Thyroid gland (tissue), 4 donors: ENCODE measurements around the gene SCARB1. TPM values are rescaled to one million over a fixed set of nuclear protein-coding genes. Genes with fewer than 3 reads are reported as not detected.

Experiments used
- DNase-seq, 2 donors: peaks; one replicate each; pipeline ENCODE4 v3.0.0-alpha.2; 2019
- H3K27ac ChIP-seq, 3 donors: fragments of 200-600 bp; sonication (generic); 1 replicate in 2 of 3; 2 replicates in 1 of 3; pipeline ENCODE4 v1.5.1; 2016 to 2019; ENCODE audit warnings: mild to moderate bottlenecking in 1 of 3, moderate library complexity in 1 of 3
- H3K27me3 ChIP-seq: fragments of 200-600 bp; sonication (generic); one replicate; pipeline ENCODE4 v1.5.1; 2019
- H3K36me3 ChIP-seq, 2 donors: fragments of 200-600 bp; sonication (generic); one replicate each; pipeline ENCODE4 v1.5.1; 2016 to 2019
- H3K4me1 ChIP-seq, 2 donors: fragments of 200-600 bp; sonication (generic); one replicate each; pipeline ENCODE4 v1.5.1; 2017 to 2019
- H3K4me3 ChIP-seq, 3 donors: fragments of 200-600 bp; sonication (generic); replicated peaks in 1 of 3; 1 replicate in 2 of 3; 2 replicates in 1 of 3; pipeline ENCODE4 v1.5.1; 2016; ENCODE audit warnings: mild to moderate bottlenecking in 1 of 3
- H3K9me3 ChIP-seq: fragments of 200-600 bp; sonication (generic); one replicate; pipeline ENCODE4 v1.5.1; 2017
- CTCF ChIP-seq, 6 experiments: fragments of 200-600 bp in 3 of 6; fragments of 450-650 bp in 3 of 6; sonication (generic) in 3 of 6; IDR thresholded peaks; one replicate each; pipeline ENCODE4 v1.5.1; 2016 to 2019; ENCODE audit warnings: antibody characterized with exemption in 6 of 6, mild to moderate bottlenecking in 2 of 6, inconsistent platforms in 1 of 6, moderate library complexity in 1 of 6
- POLR2A ChIP-seq, 2 donors: fragments of 450-650 bp; IDR thresholded peaks; one replicate each; pipeline ENCODE4 v1.6.1; 2017; ENCODE audit warnings: antibody characterized with exemption in 2 of 2, mild to moderate bottlenecking in 2 of 2, moderate library complexity in 1 of 2
- WGBS, 2 donors: methylation state at CpG; one replicate each; pipeline ENCODE4 v1.1.5; 2017; 5-methylcytosine and 5-hydroxymethylcytosine counted together
- intact Hi-C: fragments of 100-400 bp; cut with DNase I; formaldehyde crosslinking; loops from one replicate; pipeline ENCODE4 v1.15.1; 2023
- total RNA-seq, 4 donors: library from RNA; depleted of rRNA; stranded (reverse); fragments of >200 nt; gene quantifications; one replicate each; pipeline ENCODE4 v1.2.3, GENCODE V29; 2016

The SCARB1 gene
- total RNA-seq, 4 donors from 2014 or later = 10.9 to 16.0 (median 15.4) TPM

GRCh38 chr12:124774462-124775167 is 89.0 kb downstream of the SCARB1 start:
- H3K4me3 ChIP-seq = no peak overlapping the region

GRCh38 chr12:124774054-124774461 is 89.6 kb downstream of the SCARB1 start:
- no peak for DNase-seq
- 46 to 47% methylated on average over 12 of the region's 12 CpGs for WGBS, 2 donors
- no peak overlapping the region for H3K4me3 ChIP-seq
- H3K27ac ChIP-seq = no peak overlapping the region
- H3K4me1 ChIP-seq = peaks cover 0 to 7% of the 10 kb centered on the region in 2 donors
- H3K9me3 ChIP-seq = no peaks in the 10 kb centered on the region
- H3K27me3 ChIP-seq = no peaks in the 10 kb centered on the region
- intact Hi-C loops = no loop called here
- TF ChIP-seq CTCF (IDR thresholded peaks at IDR 0.05) (no peak), POLR2A (IDR thresholded peaks at IDR 0.05) (no peak)
- H3K36me3 ChIP-seq = no peaks in the 10 kb centered on the region

More at GRCh38 chr12:124774462-124775167, 89.0 kb downstream of the SCARB1 start:
- WGBS, 2 donors = 58 to 66% methylated on average over 15 of the region's 15 CpGs
- peaks cover 0 to 7% of the 10 kb centered on the region in 2 donors for H3K4me1 ChIP-seq
- no peaks in the 10 kb centered on the region for H3K9me3 ChIP-seq
- no peaks in the 10 kb centered on the region for H3K36me3 ChIP-seq
- no peak for TF ChIP-seq CTCF (IDR thresholded peaks at IDR 0.05)
- TF ChIP-seq POLR2A (IDR thresholded peaks at IDR 0.05) = no peak
- no peaks in the 10 kb centered on the region for H3K27me3 ChIP-seq
- H3K27ac ChIP-seq = no peak overlapping the region
- intact Hi-C loops = no loop called here
- no peak for DNase-seq

DNA sequence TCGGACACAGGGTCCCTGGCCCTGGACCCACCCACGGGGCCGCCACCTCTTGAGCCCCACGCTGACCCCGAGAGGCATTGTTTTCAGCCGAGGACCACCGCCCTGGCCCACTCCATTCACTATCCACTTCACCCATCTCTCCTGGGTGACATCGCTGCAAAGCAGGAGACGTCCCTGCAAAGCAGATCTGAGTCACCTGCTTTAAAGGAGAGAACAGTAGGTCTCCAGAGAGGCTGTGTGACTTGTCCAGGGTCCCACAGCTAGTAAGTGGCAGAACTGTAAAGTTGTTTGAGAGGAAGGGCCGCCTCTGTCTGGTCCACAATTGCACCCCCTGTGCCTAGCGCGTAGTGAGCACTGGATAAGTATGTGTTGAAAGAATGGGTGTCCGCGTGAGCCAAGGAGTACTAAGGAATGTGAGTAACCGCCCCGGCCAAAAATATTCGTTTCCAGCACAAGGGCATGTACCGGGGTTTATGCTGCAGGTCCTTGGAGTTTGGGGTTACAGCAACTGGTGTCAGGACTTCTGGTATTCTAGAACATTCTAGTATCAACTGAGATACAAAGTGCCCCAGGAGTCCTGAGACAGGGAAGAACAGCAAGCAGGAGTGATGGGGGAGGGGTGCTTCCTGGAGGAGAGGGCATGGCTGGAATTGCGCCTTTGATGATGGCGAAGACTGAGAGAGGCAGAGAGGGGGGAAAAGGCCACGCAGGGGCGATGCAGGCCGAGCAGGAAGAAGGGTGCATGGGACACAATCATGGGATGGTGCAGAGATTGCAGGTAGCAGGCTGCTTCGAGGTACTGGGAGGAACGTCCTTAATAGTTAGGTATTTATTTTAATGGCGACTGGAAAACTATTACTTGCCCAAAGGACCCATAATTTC is 91.1 kb downstream of the SCARB1 start:
- no peak overlapping the region for H3K4me3 ChIP-seq
- WGBS, 2 donors = 79 to 80% methylated on average over 20 to 23 of the region's 26 CpGs
- no peaks in the 10 kb centered on the region for H3K36me3 ChIP-seq
- no peaks in the 10 kb centered on the region for H3K27me3 ChIP-seq
- H3K4me1 ChIP-seq = peaks cover 0 to 7% of the 10 kb centered on the region in 2 donors
- TF ChIP-seq CTCF (IDR thresholded peaks at IDR 0.05) (no peak), POLR2A (IDR thresholded peaks at IDR 0.05) (no peak)
- H3K9me3 ChIP-seq = no peaks in the 10 kb centered on the region
- no peak overlapping the region for H3K27ac ChIP-seq
- intact Hi-C loops = loop anchor here (2.0 kb wide), 1 partner anchor 736 kb away; no protein-coding TSS in a partner anchor
- no peak for DNase-seq

GRCh38 chr12:124771462-124772288 is 92.0 kb downstream of the SCARB1 start:
- Histone ChIP-seq H3K4me3 (no peak overlapping the region), H3K36me3 (no peaks in the 10 kb centered on the region), H3K9me3 (no peaks in the 10 kb centered on the region), H3K27me3 (no peaks in the 10 kb centered on the region), H3K27ac (no peak overlapping the region), H3K4me1 (peaks cover 5 to 9% of the 10 kb centered on the region in 2 donors)
- intact Hi-C loops = loop anchor here (2.0 kb wide), 1 partner anchor 735 kb away; no protein-coding TSS in a partner anchor
- TF ChIP-seq CTCF (IDR thresholded peaks at IDR 0.05) = peak; percentile 93 to 98 (median 95)
- no peak for TF ChIP-seq POLR2A (IDR thresholded peaks at IDR 0.05)
- peak; percentile 84 for DNase-seq
- 28 to 31% methylated on average over 29 to 33 of the region's 35 CpGs for WGBS, 2 donors
